GM18909 (cell line): ENCODE data around the gene MEGF11.

ENCODE experiments used
- ATAC-seq: cut with Tn5 transposase; IDR thresholded peaks from one replicate; pipeline ENCODE4 v1.9.1; 2021; ENCODE audit warnings: mild to moderate bottlenecking; ENCODE audit not compliant: unreplicated experiment, poor library complexity

MEGF11 gene

DNA sequence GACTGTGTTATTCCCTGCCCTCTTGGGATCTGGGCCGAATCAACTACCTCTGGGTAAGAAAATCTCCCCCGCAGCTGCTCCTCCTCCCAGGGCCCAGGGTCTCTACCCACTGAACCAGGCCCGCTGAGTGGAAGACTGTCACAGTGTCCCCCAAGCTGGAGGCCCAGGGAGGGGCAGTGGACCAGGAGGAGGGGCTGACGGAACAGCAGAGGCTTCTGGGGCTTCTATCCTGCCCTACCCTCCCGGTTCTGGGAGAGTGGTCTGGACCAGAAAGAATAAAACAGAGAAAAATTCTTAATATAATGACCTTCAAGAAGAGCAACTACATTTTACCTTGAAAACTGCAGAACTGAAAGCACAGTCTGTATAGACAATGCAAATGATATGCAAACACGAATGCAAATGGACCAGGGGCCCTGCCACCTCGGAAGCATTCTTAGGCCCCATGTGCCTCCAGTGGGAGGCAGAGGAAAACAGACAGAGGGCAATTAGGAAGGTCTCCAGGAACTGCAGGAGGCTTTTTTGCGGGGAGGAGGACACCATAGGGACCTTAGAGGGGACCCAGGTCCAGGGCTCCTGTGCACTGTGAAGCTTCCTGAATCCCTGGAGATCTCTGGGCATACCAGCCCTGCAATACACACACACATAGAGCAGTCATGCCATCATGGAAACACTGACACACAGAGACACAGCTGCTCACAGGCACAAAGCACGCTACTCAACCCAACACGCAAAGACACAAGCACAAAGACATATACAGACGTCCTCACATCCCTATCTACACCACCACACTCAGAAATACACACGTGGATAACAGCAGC is 12.3 kb downstream of the MEGF11 start:
- ATAC-seq = no peak

DNA sequence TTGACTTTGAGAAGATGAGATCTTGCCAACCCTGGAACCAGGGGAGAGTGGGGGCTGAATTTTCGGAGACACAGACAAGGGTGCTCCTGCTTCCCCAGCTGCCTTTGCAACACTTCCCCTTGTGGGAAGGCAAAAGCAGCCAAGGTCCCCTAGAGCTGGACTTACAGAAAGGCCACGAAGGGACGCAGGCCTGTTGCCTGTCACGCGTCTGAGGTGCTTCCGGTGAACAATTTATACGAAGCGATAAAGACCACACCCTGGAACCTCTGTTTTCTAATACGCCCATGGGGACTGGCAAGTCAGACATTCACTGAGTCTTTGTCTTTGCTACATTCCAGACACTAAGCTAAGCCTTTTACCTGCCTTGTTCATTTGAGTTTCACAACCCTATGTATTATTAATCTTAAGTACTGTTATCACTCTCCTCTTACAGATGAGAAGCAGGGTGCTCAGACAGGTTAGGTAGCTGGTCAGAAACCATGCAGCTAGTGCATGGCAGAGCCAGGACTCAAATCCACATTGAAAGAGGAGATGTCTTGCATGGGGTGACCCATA is 13.2 kb downstream of the MEGF11 start:
- no peak for ATAC-seq

DNA sequence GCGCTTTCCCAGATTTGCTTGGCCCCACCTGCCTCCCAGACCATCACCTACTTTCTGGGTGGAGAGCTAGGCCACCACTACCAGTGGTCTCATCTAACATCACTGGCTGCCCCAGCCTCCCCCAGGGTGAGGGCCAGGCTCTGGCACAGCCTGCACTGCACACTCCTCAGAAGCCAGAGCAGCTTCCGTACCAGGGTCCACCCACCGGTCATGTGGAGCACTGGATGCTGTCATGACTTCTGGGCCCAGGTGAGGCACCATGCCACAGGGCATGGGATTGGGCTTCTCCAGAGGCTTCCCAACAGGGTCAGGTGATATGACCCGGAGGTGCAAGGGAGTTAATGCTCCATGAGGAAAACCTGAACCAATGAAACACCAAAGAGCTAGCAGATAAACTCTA is 14.0 kb downstream of the MEGF11 start:
- no peak for ATAC-seq

DNA sequence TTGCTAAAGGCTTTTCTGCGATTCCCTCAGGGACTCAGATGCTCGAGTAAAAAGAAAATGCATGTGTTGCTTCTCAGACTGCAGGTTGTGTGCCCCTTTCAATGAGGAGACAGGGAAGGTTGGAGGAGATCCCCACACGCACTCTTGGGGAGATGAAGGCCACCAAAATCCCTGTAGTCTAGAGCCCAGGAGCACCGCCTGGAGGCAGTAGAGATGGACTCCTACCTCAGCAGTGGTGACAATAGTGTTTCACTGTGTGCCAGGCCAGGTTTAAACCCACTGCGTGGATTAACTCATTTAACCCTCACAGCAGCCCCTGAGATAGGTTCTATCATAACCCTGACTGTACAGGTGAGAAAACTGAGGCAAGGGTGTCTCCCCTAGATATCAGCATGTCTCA is 15.2 kb downstream of the MEGF11 start:
- no peak for ATAC-seq

DNA sequence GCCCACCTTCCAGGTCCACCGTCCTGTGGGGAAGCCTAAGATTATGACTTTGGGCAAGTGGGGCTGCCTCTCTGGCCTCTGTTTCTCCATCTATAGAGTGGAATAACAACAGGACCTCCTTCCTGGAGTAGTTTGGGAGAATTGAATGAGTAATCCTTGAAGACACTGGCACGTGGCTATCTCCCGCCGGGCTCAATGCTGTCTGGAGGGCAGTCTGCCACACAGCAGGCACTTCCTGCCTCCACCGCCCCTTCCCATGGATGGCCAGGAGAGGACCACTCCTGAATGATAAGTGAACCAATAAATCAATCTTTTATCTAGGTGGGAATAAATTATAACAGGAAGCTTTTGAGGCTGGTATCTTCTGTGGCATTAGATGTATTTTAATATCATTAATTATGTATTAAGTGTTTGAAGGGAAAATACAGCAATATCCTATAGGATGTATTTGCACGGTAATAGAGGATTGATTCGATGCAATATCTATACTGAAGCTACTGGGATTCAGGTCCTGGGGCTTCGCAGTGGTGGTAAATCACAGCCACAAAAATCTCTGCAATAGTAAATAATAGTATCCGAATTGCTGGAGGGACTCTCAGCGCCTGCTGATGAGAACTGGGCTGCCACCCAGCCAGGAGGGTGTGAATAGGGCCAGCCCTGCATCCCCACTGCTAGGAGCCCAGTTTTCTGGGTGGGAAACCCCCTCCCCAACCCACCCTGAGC is 15.9 kb downstream of the MEGF11 start:
- no peak for ATAC-seq

DNA sequence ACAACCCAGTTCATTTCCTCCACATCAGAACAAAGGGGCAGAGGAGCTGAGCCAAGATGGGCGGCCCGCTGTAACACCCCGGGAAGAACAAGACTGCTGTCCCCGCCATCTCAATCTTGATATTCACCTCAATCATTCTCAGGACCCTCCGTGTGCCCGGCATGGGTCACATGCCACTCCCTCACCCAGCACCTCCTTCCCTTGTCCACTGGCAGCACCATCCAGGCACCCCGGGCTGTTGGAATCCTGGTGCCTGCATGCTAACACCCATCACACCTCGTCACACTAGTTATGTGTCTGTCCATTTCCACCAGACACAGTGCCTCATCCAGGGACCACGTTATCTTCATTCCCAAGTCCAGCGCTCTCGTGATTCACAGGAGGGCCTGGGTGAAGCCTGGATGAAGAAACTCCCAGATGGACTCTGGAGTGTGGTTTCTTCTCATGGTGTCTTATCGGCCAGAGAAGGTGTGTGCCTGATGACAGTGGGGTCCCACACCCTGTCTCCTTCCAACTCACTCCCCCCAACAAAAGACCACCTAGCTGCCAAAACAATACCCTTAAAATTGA is 16.7 kb downstream of the MEGF11 start:
- ATAC-seq = no peak

DNA sequence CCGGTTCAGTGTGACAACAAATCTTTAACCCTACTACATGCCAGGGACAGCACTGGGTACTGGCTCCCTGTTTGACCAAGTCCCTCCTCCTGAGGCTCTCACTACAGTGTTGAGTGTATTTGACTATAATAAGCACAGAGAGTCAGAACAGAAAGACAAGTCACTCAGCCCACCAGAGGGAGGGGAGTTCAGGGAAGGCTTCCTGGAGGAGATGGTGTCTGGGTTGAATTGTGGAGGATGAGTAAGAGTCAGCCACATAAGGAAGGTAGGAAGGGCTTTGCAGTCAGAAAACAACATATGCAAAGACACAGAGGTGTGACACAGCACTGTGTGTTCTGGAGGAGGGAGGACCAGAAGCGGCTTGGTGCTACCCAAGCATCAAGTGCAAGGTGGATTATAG is 17.7 kb downstream of the MEGF11 start:
- ATAC-seq = no peak

DNA sequence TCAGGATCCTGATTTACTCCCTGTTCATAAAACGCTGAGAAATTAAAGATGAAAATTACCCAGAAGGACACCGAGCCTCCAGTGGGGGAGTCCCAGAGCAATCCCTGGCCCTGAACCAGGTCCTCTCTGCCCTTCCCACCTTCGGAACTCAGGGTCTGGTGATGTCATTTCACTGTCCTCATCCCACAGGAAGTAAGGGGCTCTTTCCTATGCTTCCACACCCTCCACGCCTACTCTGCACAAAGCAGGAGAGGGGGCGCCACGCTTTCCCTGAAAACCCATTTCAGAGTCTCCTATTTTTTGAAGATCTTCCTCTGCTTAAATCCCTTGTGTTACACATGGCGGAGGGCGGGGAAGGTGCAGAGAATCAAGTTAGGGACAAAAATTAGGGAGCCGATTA is 18.8 kb downstream of the MEGF11 start:
- ATAC-seq = no peak

DNA sequence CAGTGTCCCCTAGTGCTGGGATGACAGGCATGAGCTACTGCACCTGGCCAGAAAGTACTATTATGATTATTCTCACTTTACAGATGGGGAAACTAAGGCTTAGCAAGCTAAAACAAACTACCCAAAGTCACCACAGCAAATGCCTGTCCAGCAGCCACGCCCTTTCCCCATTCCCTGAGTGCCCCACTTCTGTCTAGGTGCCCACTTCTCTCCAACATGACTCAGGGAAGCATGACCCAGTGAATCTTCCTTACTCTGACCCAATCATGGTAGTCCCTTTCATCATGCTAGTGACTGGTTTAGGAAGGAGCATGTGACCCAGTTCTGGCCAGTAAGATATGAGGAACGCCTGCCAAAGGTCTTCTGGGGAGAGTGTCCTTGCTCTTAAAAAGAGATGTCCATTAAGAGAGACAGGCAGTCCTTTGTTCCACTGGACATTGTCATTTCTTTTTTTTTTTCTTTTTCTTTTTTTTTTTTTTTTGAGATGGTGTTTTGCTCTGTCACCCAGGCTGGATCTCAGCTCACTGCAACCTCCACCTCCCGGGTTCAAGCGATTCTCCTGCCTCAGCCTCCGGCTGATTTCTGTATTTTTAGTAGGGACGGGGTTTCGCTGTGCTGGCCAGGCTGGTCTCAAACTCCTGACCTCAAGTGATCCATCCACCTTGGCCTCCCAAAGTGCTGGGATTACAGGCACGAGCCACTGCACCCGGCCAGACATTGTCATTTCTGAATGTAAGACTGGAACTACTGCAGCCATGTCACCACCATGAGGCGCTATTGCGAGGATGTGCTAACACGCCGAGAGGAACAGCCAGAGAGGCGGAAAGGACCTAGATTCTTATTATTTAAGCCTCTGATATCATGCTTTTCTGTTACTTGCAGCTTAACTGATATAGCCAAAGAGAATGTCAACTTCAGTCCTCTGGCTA is 19.8 kb downstream of the MEGF11 start:
- ATAC-seq = no peak

DNA sequence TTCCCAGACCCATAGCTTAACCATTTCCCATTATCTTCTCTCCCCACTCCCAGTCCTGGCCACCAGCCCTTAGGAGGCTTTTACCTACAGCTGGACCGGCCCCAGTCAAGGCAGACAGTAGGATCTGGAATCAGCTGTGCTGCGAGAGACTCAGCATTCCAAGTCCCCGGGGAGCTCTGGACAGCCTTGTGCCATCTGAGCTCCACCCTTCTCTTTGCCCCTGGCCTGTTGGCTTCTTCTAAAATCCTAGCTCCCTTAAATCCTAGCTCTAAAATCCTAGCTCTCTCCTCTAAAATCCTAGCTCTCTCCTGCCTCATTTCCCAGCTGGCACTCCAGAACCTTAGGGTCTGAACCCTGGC is 21.3 kb downstream of the MEGF11 start:
- no peak for ATAC-seq

DNA sequence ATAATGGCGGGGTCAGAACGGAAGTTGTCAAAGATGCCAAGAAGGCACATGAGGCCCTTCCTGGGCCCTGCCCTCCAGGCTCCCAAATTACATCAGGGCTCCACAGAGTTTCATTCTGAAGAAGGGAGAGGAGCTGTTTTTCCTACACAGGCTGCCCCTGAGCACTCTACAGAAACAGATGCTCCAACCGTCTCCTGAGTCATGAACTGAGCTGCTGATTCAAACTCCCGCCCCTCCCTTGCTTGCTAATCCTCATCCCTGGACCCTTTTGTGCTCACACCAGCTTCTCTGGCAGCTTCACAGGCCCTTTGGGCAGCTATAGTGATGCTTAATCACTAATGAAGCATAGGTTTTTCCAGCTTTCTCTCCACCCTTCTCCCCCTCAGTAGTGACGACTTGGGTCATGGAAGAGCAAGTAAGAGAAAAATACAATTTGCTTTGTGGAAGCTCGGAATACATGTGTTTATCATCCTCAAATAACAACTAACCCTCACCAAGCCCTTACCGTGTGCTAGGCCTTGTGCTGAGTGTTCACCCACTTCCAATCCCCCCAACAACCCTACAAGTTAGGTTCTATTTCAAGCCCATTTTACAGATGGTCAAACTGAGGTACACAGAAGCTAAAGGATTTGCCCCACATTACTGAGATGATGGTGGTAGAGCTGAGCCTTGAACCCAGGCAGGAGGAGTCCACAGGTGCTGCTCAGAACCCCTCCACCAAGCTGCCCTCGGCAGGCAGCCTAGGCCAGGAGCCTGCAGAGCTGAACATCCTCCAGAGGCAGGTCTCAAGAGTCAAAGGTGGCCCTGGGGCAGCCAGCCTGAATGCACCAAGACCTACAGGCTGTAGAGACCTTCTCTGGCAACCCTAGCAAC is 21.9 kb downstream of the MEGF11 start:
- no peak for ATAC-seq

DNA sequence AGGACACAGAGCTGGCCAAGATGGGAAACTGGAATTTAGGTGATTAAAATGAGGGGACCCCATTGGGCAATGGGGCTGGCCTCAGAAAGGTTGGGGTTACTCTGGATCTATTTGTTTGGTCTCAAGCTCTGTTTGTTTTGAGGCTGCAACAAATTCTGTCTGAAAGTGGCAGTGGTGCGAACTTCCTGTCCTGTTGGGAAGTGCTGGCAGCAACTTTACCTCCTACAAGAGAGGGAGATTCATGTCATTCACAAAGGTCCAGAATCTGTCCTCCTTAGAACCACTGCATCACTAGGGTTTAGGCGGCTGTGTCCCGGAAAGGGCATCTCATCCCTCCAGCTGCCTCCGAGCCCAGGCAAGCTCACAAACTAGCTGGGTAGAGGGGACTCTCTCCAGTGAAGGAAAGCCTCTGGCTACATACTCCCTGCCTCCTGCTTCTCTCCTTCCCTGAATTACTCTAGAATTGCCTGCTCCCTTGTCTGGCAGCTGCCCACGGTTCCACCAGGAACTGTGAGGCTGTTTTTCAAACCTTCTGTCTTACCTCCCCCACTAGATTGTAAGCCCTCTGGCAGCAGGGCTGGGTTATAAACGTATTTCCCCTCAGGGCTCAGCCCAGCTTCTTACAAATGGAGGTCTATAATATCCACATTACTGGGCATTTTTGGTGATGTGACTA is 23.6 kb downstream of the MEGF11 start:
- ATAC-seq = no peak

DNA sequence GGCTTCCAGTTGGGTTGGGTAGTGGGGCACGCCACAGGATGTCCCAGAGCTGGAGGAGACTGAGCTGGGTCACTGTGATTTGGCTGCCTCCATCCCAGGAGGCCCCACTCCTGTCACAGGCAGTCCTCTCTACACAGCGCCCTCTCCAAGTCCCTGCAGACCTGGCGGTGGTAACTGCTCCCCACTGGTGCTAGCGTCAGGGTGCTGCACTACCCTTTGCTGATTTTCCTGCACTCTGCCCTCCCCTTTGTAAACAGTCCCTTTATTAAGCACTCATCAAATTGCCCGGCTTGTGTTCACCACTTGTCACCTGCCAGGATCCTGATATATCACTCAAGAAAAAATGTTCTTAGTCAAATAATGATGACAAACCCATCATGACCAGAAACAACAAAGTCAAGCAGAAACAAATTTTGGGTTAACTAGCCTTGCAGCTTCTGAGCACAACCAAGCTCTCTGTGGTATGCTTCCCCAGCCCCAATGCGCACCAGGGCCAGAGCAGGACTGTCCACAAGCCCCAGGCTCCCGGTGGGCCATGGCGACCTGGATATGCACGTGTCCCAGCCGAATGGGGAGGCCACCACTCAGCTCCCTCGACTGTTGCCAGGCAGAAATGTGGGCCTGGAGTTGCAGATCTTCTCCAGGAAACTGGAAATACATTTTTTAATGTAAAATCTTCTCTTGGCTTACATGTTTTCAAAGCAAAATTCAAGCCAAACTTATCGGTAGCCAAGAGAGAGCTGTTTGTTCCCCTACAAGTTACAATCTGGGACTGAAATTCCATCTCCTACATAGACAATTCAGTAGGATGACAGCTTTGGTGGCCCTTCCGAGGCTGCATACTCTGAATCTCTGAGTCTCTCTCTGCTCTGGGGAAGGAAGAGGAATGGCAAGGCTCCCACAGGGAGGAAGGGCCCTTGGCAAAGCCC is 24.5 kb downstream of the MEGF11 start:
- no peak for ATAC-seq

DNA sequence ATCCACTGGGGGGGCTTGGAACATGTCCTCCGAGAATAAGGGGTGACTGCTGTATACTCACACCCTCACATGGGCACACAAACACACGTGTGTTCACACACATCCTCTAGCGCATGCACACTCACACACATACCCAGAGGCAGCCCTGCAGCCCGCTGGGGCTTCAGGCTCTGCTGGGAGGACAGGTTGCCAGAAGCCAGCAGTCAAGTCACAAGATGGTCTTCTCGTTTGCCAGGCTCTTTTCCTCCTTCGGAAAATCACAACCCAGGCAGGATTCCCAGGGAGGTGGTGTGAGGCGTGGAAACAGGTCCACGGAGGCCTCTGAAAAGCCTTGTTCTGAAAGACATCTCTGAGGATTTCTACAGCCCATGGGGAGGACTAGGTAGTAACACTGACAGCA is 26.8 kb downstream of the MEGF11 start:
- ATAC-seq = no peak

DNA sequence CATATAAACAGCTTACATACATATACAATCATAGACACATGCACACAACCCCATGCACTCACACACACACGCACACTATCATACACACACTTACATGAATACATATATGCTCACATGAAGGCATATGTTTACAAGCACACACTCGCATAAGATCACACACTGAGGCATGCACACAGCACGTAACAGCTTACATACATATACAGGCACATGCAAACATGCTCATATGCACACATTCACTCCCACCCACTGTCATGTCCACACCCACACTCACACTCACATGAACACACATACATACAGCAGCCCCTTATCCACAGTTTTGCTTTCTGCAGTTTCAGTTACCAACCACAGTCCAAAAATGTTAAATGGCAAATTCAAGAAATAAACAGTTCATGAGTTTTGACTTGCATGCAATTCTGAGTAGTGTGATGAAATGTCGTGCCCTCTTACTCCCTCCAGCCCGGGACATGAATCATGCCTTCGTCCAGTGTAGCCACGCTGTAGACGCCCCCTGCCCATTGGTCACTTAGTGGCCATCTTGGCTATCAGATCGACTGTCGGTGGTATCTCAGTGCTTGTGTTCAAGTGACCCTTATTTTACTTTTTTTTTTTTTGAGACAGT is 27.8 kb downstream of the MEGF11 start:
- ATAC-seq = no peak

DNA sequence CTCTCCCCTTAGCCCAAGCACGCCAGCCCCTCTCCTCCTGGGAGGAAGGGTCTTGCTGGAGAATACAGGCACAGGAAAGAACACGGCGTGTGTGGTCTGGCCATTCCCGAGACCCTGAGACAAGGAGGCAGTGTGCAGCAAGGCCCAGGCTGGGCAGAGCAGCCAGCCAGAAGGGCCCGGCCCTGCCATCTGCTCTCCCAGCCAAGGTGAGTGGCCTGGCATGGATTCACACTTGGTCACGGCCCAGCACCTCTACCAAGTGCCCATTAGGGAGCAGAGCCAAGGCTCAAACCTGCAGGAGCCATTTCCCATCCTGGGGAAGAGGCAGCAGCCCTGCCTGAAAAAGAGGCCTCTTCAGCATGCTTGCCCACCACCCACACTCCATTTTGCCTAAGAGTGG is 28.6 kb downstream of the MEGF11 start:
- no peak for ATAC-seq
